ENCODE results near the gene ATG4D.

ATG4D gene

DNA sequence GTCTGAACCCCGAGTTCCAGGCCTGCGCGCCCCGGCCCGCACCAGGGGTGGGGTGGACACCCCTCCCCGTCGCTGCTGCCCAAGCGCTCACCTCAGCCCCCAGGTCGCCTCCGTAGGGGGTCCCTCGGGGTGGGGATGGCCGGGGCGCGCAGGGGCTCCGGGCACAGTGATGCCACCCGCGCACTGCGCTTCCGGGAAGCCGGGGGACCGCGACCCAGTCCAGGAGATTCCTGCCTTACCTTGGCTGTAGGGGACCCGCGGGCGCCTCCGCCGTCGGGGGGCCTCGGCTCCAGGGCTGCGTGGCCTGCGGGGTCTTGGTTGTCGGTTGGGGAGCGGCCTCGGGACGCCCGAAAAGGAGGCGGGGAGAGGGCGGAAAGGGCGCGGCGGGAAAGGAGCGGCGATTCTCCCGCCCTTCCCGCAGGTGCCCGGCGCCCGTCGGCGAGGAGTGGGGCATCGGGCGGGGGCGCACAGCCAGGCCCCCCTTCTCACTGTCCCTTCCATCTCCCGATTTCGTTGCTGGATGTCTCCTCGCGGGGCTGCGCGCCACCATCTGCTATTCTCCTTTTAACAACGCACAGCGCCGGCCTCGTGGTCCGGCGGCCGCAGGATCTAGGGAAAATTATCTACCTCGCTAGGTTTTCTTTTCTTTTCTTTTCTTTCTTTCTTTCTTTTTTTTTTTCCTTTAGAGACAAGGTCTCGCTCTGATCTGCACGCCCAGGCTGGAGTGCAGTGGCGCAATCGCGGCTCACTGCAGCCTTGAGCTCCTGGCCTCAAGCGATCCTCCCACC lies 40.5 kb upstream of the ATG4D start, which contains the start of gene KEAP1:
Gene KEAP1, minus strand, starts transcription at position 355 of the 788 bp plus-strand sequence. CDS start 3,323 bp downstream, outside the sequence.
- H3K4me3 ChIP-seq (ENCODE audit: low read depth, low read length), result peak within 1 kb of the TSS; percentile 87
- peak; percentile 35 for DNase-seq (ENCODE audit: low read depth)
- TF ChIP-seq, protein P1, sequence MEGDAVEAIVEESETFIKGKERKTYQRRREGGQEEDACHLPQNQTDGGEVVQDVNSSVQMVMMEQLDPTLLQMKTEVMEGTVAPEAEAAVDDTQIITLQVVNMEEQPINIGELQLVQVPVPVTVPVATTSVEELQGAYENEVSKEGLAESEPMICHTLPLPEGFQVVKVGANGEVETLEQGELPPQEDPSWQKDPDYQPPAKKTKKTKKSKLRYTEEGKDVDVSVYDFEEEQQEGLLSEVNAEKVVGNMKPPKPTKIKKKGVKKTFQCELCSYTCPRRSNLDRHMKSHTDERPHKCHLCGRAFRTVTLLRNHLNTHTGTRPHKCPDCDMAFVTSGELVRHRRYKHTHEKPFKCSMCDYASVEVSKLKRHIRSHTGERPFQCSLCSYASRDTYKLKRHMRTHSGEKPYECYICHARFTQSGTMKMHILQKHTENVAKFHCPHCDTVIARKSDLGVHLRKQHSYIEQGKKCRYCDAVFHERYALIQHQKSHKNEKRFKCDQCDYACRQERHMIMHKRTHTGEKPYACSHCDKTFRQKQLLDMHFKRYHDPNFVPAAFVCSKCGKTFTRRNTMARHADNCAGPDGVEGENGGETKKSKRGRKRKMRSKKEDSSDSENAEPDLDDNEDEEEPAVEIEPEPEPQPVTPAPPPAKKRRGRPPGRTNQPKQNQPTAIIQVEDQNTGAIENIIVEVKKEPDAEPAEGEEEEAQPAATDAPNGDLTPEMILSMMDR (conservative IDR thresholded peaks at IDR 0.05; ENCODE audit: low read depth, low read length), result peak; percentile 6

DNA sequence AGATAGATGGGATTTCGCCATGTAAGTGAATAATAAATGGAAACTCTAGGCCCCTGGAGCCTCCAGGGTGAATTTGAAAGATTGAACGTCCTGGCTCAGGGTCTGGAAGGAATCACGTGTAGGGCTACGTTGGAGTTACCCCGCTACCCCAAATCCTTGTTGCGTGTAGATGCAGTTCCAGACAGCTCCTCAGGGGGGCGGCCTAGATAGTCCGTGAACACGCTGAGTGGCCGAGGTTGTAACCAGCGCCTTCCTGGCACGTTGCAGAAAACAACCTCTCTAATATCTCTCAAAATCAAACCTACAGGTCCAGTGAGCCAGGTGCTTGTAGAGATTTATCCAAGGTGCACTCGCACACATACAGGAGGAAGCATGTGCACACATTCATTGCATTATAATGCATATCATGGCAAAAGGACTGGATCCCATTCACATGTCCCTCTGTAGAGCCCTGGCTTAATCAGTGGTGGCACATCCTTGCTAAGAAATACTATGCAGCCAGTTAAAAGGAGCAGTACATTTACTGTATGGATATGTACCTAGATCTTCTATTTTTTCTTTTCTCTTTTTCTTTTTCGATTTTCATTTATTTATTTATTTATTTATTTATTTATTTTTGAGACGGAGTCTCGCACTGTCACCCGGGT lies 38.0 kb upstream of the ATG4D start:
- DNase-seq (ENCODE audit: low read depth), result peak; percentile 75
- no peak overlapping the region for H3K4me3 ChIP-seq (ENCODE audit: low read depth, low read length)
- TF ChIP-seq, protein P1 (conservative IDR thresholded peaks at IDR 0.05; ENCODE audit: low read depth, low read length), result peak; percentile 85

DNA sequence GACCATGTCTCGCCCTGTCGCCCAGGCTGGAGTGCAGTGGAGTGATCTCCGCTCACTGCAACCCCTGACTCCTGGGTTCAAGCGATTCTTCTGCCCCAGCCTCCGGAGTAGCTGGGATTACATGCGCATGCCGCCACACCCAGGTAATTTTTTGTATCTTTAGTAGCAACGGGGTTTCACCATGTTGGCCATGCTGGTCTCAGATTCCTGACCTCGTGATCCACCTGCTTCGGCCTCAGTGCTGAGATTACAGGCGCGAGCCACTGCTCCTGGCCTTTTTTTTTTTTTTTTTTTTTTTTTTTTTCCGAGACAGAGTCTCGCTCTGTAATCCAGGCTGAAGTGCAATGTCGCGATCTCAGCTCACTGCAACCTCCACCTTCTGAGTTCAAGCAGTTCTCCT lies 35.7 kb upstream of the ATG4D start:
- no peak overlapping the region for H3K4me3 ChIP-seq (ENCODE audit: low read depth, low read length)
- no peak for DNase-seq (ENCODE audit: low read depth)
- TF ChIP-seq, protein P1 (conservative IDR thresholded peaks at IDR 0.05; ENCODE audit: low read depth, low read length), result no peak

DNA sequence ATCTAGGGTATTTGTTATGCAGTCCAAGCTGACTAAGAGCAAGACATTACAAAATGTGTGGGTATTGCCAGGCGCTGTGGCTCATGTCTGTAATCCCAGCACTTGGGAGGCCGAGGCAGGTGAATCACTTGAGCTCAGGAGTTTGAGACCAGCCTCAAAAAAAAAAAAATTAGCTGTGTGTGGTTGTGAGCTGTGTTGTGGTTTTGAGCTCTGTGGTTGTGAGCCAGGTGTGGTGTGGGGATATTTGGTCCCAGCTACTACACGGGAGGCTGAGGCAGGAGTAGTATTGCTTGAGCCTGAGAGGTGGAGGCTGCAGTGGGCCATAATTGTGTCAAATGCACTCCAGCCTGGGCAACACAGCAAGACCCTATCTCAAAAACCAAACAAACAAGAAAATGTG lies 35.0 kb upstream of the ATG4D start:
- no peak for DNase-seq (ENCODE audit: low read depth)
- TF ChIP-seq, protein P1 (conservative IDR thresholded peaks at IDR 0.05; ENCODE audit: low read depth, low read length), result no peak
- no peak overlapping the region for H3K4me3 ChIP-seq (ENCODE audit: low read depth, low read length)

DNA sequence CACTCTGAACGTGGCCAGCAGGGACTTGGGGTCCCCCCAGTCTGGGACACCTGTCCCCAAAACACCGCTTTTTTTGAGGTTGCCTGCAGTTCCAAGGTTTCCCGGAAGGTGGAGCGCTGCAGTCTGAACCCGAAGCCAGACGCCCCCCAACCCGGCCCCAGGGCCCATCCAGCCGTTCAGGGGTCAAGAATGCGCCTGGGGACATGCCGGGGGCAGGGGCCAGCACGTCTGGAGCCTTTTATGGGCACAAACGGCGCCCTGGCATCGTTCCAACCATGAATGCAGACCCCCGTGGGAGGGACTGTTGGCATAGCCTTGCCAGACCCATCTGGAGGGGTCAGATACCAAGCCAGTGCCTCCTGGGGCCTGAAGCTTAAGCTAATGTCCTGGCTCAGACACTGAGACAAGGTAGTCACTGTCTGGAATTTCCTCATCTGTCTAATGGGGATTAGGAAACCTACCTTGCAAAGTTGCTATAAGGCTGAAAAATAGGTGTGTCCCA lies 33.4 kb upstream of the ATG4D start:
- peak; percentile 19 for DNase-seq (ENCODE audit: low read depth)
- no peak overlapping the region for H3K4me3 ChIP-seq (ENCODE audit: low read depth, low read length)
- TF ChIP-seq, protein P1 (conservative IDR thresholded peaks at IDR 0.05; ENCODE audit: low read depth, low read length), result peak; percentile 80

DNA sequence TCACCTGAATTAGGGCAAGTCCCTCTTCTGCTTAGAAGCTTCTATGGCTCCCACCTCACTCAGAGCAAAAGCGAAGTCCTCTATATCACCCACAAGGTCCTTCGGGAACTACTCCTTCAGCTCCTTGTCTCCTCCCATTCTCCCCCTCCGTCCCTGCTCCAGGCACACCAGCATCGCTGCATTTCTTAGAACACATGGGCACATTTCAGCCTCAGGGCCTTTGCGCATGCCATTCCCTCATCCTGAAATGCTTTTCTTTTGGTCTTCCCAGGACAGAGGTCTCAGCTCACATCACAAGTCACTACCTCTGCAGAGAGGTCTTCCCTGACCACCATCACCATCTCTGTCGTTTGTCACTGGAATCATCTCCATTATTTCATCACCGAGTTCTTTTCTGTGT lies 30.5 kb upstream of the ATG4D start:
- TF ChIP-seq, protein P1 (conservative IDR thresholded peaks at IDR 0.05; ENCODE audit: low read depth, low read length), result no peak
- no peak overlapping the region for H3K4me3 ChIP-seq (ENCODE audit: low read depth, low read length)
- DNase-seq (ENCODE audit: low read depth), result no peak
